Esophagus squamous epithelium (tissue), 4 donors: ENCODE results near the gene ITPRIPL2.

Experiments used
- POLR2A ChIP-seq, 4 donors: fragments of 450-650 bp; IDR thresholded peaks; one replicate each; pipeline ENCODE4 v1.6.1; 2017; ENCODE audit warnings: antibody characterized with exemption in 4 of 4, mild to moderate bottlenecking in 4 of 4, moderate library complexity in 3 of 4
- TF ChIP-seq, protein P1 (sequence below), 6 experiments: fragments of 450-650 bp in 4 of 6; fragments of 200-600 bp in 2 of 6; sonication (generic) in 2 of 6; IDR thresholded peaks; one replicate each; pipeline ENCODE4 v1.5.1; 2016 to 2019; ENCODE audit warnings: antibody characterized with exemption in 6 of 6, mild to moderate bottlenecking in 4 of 6, moderate library complexity in 4 of 6

GRCh38 chr16:19166500-19166899 lies 52.7 kb downstream of the ITPRIPL2 start:
- TF ChIP-seq, protein P1, sequence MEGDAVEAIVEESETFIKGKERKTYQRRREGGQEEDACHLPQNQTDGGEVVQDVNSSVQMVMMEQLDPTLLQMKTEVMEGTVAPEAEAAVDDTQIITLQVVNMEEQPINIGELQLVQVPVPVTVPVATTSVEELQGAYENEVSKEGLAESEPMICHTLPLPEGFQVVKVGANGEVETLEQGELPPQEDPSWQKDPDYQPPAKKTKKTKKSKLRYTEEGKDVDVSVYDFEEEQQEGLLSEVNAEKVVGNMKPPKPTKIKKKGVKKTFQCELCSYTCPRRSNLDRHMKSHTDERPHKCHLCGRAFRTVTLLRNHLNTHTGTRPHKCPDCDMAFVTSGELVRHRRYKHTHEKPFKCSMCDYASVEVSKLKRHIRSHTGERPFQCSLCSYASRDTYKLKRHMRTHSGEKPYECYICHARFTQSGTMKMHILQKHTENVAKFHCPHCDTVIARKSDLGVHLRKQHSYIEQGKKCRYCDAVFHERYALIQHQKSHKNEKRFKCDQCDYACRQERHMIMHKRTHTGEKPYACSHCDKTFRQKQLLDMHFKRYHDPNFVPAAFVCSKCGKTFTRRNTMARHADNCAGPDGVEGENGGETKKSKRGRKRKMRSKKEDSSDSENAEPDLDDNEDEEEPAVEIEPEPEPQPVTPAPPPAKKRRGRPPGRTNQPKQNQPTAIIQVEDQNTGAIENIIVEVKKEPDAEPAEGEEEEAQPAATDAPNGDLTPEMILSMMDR (IDR thresholded peaks at IDR 0.05) = no peak
- TF ChIP-seq POLR2A (IDR thresholded peaks at IDR 0.05) = no peak
